ENCODE data around the gene CLDN14.

Gene CLDN14

DNA sequence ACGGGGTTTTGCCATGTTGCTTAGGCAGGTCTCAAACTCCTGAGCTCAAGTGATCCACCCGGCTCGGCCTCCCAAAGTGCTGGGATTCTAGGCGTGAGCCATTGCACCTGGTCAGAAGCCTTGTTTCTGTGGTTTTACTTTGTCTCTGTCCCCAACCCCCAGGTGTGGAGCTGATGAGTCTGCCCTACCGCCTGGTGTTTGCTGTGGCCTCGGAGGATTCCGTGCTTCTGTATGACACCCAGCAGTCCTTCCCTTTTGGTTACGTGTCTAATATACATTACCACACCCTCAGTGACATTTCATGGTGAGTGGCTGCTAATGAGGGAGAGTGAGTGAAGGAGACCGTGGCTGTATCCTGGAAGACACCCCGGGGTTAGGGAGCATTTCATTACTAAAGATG is 68.6 kb downstream of the CLDN14 start:
- Histone ChIP-seq H3K36me3 (replicated peaks; ENCODE audit: insufficient read depth, low read length) (no peaks in the 10 kb centered on the region; the same call in 1 of the 2 replicates), H3K27me3 (replicated peaks; ENCODE audit: insufficient read depth, low read length) (no peaks in the 10 kb centered on the region), H3F3A (ENCODE audit: insufficient read depth, low read length) (no peaks in the 10 kb centered on the region), H3K4me1 (ENCODE audit: low read length) (no peaks in the 10 kb centered on the region), H3K4me3 (ENCODE audit: low read length) (no peak overlapping the region), H2AFZ (ENCODE audit: low read length) (no peak overlapping the region), H3K27ac (ENCODE audit: low read length) (no peak overlapping the region), H3K9me2 (replicated peaks; ENCODE audit: insufficient read depth, low read length) (no peaks in the 10 kb centered on the region), H4K20me1 (ENCODE audit: insufficient read depth, low read length) (no peaks in the 10 kb centered on the region), H3K9ac (ENCODE audit: low read length) (no peak overlapping the region), H3K79me2 (ENCODE audit: low read length) (no peaks in the 10 kb centered on the region), H3K9me3 (replicated peaks; ENCODE audit: insufficient read depth, low read length) (no peaks in the 10 kb centered on the region), H3K4me2 (ENCODE audit: low read depth, low read length) (no peak overlapping the region)
- TF ChIP-seq EZH2phosphoT487 (IDR thresholded peaks at IDR 0.05; ENCODE audit: low read length) (no peak), EZH2 (optimal IDR thresholded peaks at IDR 0.05; ENCODE audit: low read depth, low read length) (no peak)
- TF ChIP-seq, protein P1, sequence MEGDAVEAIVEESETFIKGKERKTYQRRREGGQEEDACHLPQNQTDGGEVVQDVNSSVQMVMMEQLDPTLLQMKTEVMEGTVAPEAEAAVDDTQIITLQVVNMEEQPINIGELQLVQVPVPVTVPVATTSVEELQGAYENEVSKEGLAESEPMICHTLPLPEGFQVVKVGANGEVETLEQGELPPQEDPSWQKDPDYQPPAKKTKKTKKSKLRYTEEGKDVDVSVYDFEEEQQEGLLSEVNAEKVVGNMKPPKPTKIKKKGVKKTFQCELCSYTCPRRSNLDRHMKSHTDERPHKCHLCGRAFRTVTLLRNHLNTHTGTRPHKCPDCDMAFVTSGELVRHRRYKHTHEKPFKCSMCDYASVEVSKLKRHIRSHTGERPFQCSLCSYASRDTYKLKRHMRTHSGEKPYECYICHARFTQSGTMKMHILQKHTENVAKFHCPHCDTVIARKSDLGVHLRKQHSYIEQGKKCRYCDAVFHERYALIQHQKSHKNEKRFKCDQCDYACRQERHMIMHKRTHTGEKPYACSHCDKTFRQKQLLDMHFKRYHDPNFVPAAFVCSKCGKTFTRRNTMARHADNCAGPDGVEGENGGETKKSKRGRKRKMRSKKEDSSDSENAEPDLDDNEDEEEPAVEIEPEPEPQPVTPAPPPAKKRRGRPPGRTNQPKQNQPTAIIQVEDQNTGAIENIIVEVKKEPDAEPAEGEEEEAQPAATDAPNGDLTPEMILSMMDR (IDR thresholded peaks at IDR 0.05; ENCODE audit: low read length): no peak
- DNase-seq: no peak
